ENCODE results near the gene DYRK2. TPM values are rescaled to one million over a fixed set of nuclear protein-coding genes. Genes with fewer than 3 reads are reported as not detected.

The DYRK2 gene
- total RNA-seq, 4 donors from 2014 or later: 17.2 to 41.9 (median 19.6) TPM

DNA sequence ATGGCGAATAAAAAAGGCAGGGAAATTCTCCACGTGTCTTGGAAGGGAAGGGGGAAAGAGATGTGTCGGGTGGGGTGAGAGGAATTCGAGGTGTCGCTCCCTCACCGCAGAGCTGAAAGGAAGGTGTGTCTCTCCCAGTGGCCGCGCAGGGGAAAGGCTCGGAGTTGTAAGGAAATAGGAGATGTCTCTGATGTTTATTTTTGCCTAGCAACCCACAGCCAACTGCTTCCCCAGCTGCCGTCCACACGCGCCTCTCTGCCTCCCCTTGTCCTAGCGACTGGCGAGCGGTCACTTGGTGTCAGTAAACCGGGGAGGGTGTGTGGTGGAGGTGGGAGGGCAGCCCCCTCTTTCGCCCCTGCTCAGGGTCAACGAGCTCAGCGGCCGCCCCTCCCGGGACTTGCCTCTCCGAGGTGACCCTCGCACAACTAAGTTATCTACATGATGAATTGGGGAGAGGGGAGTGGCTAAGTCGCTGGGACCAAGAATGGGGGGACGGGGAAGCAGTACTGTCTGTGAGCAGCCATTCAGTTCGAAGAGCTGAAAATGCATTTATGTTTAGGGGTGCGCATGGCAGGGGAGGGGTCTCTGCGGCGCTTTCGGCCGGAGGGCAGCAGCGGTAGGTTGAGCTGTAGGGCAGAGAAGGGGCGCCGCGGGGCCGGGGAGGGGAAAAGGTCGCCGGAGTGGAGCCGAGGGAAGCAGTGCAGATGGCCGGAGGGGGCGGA lies 585 bp upstream of the DYRK2 start:
- H3K4me1 ChIP-seq: peaks cover 20 to 22% of the 10 kb centered on the region in 2 donors
- H3K9me3 ChIP-seq: no peaks in the 10 kb centered on the region
- intact Hi-C loops (cut with DNase I): loop anchor here (5.0 kb wide), 1 partner anchor 196 kb away; no protein-coding TSS in a partner anchor
- H3K27ac ChIP-seq: peak overlapping the region; percentile 49 to 81 (median 65)
- H3K4me3 ChIP-seq (replicated peaks in 1 of 3): peak overlapping the region; percentile 39 to 90 (median 87)
- peak; percentile 71 to 80 for DNase-seq
- no peaks in the 10 kb centered on the region for H3K36me3 ChIP-seq
- WGBS, 2 donors: 1 to 3% methylated on average over 41 of the region's 41 CpGs
- TF ChIP-seq POLR2A (IDR thresholded peaks at IDR 0.05): peak in 1 of 2 donors; percentile 16
- peak in 4 of 6 experiments; percentile 22 to 60 (median 36) for TF ChIP-seq CTCF (IDR thresholded peaks at IDR 0.05)
- no peaks in the 10 kb centered on the region for H3K27me3 ChIP-seq

- Histone ChIP-seq H3K27me3 (no peaks in the 10 kb centered on the region), H3K4me1 (peaks cover 20 to 22% of the 10 kb centered on the region in 2 donors), H3K4me3 (replicated peaks in 1 of 3) (peak overlapping the region; percentile 42 to 95 (median 90)), H3K27ac (peak overlapping the region; percentile 87 to 94 (median 90)), H3K36me3 (no peaks in the 10 kb centered on the region), H3K9me3 (no peaks in the 10 kb centered on the region)
- intact Hi-C loops (cut with DNase I): loop anchor here (5.0 kb wide), 1 partner anchor 197 kb away; no protein-coding TSS in a partner anchor
- no peak for DNase-seq
- TF ChIP-seq POLR2A (IDR thresholded peaks at IDR 0.05): no peak
- TF ChIP-seq CTCF (IDR thresholded peaks at IDR 0.05): no peak
- 0% methylated on average over 9 to 12 of the region's 41 CpGs for WGBS, 2 donors
Measured at GRCh38 chr12:67649261-67649569, 670 bp downstream of the DYRK2 start.

DNA sequence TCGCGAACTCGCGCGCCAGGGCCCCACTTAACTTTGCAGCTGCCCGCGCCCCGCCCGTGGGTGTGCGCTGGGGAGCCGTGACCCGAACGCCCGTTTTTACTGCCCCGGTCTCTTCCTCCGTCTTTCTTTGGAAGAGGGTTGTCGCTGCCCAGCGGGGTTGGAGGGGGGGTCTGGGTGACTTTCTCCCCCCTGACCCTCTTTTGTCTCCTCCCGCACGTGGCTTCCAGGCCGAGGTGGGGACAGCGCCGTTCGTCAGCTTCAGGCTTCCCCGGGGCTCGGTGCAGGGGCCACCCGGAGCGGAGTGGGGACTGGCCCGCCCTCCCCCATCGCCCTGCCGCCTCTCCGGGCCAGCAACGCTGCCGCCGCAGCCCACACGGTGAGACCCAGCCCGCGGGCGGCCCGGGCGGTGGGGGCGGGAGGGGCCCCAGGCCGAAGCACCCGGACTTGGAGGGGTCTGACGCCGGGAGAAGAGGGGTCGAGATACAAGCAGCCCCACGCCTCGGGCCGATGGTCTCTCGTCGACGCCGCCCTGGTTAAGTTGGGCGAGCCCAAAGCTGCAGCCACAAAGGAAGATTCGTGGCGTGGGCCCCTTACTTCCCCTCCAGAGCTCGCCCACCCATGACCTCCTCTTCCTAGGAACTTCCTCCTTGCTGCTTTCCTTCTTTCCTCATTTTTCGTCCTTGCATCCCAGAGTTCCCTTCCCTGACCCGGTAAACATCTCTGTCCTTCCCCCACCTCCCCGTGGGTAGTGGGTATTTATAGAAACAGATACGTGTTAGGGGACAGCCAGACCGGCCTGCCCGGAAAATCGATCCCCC lies 1.2 kb downstream of the DYRK2 start:
- TF ChIP-seq CTCF (IDR thresholded peaks at IDR 0.05) (no peak), POLR2A (IDR thresholded peaks at IDR 0.05) (no peak)
- WGBS, 2 donors: 0 to 2% methylated on average over 33 to 35 of the region's 65 CpGs

DNA sequence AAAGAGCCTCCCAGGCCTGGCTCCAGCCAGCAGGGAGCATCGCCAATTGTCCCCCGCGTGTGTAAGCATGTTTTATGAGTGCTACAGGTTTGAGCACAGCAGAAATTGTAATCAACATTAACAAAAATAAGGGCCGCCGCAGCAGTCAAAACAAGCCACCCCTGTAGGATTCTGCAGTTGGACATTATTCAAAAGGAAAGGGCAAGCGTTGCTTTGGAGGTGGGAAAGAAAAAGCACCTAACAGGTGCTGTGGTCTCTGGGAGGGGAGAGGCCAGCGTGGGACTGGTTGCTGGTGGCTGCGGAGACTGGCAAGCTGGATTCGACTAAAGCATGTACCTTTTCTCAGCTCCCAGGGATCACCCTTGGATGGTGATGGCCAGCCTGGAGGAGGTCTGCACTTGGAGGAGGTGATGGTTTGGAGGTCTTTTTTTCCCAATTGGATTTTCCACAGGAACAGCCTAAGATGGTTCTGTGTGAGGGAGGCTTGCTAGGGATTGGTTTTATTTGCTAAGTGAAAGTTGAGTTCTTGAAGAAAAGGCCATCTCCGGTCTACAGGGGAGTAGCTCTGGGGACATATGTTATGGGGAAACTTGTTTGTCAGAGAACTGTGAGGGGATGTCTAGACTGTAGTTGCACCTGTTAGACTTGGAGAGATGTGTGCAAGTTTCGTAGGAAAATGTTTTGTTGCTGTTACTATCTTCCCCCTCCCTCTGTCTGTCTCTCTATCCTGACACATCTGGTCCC lies 2.0 kb downstream of the DYRK2 start:
- no peaks in the 10 kb centered on the region for H3K36me3 ChIP-seq
- TF ChIP-seq CTCF (IDR thresholded peaks at IDR 0.05) (no peak), POLR2A (IDR thresholded peaks at IDR 0.05) (no peak)
- H3K4me3 ChIP-seq (replicated peaks in 1 of 3): peak overlapping the region; percentile 42 to 95 (median 90)
- H3K9me3 ChIP-seq: no peaks in the 10 kb centered on the region
- DNase-seq: peak in 1 of 2 donors; percentile 17
- H3K4me1 ChIP-seq: peaks cover 20 to 22% of the 10 kb centered on the region in 2 donors
- peak overlapping the region in 2 of 3 donors; percentile 87 to 94 for H3K27ac ChIP-seq
- intact Hi-C loops (cut with DNase I): no loop called here
- H3K27me3 ChIP-seq: no peaks in the 10 kb centered on the region
- WGBS, 2 donors: 26 to 29% methylated on average over 11 of the region's 11 CpGs

More for the DNA sequence above, 1.2 kb downstream of the DYRK2 start:
- Histone ChIP-seq H3K9me3 (no peaks in the 10 kb centered on the region), H3K4me3 (replicated peaks in 1 of 3) (peak overlapping the region; percentile 42 to 95 (median 90)), H3K27ac (peak overlapping the region; percentile 87 to 94 (median 90)), H3K36me3 (no peaks in the 10 kb centered on the region), H3K4me1 (peaks cover 20 to 22% of the 10 kb centered on the region in 2 donors), H3K27me3 (no peaks in the 10 kb centered on the region)
- DNase-seq: peak; percentile 36 to 38
- intact Hi-C loops (cut with DNase I): loop anchor here (5.0 kb wide), 1 partner anchor 197 kb away; no protein-coding TSS in a partner anchor
